Stimulated activated CD4-positive, alpha-beta T cell treated with anti-CD3 and anti-CD28 coated beads, TNF-alpha, amount 100 ng/mL, for 1 hour (primary cell): ENCODE results near the gene PNP.
"Not testable (repeated sequence)": the region's sequence is repeated elsewhere in the genome, so short reads cannot be mapped to it uniquely, and the experiment has no call there.

Experiments used
- DNase-seq, 3 donors: peaks; one replicate each; pipeline ENCODE4 v3.0.0-alpha.2; 2020; ENCODE audit warnings: low read depth in 3 of 3, low spot score in 1 of 3

The PNP gene

DNA sequence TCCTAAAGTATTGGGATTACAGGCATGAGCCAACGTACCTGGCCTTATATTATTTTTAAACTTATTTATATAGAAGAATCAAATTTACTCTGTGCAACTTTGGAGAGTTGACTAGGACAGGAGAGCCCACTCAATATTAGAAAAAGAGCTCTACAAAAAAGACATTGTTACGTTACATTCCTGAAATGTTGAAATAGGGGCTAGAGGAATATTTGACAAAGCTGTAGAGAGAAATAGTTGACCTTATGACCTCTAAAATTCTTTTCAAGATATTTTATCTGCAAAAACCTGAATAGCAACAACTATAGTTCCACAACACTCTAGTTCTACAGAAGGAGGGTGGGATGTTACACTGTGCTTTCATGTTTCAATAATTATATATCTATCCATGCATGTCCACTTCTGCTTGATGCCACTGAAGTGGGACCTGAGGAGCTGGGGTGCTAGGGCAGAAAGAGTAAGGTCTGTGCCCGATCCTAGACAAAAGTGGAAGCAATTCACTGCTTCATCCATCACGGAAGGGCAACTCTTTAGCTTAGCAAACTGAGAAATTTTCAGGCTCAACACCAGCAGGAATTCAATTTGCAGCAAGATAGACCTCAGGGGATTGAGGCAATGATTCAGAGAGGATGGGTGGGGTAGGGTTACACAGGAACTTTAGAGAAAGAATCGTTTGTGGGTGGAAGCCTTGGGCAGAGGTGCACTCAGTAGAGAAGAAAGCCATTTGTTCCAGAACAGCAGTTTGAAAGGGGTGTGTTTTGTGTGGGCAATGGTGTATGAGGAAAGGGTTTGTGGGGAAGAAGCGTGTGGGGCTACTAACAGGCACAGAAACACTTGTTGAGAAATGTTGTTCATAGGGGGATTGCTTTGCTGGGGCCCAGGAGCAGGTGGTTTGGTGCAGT is 20.1 kb downstream of the PNP start:
- DNase-seq, result no peak

DNA sequence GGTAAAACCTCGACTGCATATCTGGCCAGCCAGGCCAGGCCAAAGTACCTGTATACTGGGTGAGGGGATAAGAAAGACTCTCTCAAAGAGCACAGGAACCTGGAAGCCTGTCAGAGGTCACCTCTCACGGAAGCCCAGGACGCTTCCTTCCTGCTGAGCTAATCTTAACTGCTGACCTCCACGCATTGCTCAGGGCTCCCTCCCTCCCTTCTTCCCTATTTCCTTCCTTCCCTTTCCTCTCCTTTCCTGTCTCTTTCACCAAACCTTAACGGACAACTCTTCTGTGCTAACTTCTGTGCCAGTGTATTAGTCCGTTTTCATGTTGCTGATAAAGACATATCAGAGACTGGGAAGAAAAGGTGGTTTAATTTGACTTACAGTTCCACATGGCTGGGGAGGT is 21.4 kb downstream of the PNP start:
- no peak for DNase-seq

- no peak for DNase-seq
Observed at GRCh38 chr14:20492486-20492885, 23.3 kb downstream of the PNP start.

DNA sequence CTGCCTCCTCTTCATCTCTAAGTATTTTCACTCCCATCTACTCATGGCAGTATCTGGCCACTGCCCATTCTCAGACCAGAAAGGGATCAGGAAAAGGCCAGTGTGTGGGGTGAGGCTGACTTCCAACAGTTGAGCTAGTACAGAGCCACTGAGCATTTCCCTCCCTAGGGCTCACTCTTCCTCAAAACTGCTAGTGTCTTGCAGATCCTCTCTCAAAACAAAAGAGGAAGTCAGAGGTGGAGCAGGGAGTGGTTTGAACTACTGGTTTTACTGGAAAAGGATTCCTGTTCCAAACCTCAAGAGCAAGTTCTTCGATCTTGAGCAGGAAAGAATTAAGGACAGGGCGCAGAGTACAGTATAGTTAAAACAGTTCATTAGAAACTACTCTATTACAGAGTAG is 24.4 kb downstream of the PNP start:
- no peak for DNase-seq

DNA sequence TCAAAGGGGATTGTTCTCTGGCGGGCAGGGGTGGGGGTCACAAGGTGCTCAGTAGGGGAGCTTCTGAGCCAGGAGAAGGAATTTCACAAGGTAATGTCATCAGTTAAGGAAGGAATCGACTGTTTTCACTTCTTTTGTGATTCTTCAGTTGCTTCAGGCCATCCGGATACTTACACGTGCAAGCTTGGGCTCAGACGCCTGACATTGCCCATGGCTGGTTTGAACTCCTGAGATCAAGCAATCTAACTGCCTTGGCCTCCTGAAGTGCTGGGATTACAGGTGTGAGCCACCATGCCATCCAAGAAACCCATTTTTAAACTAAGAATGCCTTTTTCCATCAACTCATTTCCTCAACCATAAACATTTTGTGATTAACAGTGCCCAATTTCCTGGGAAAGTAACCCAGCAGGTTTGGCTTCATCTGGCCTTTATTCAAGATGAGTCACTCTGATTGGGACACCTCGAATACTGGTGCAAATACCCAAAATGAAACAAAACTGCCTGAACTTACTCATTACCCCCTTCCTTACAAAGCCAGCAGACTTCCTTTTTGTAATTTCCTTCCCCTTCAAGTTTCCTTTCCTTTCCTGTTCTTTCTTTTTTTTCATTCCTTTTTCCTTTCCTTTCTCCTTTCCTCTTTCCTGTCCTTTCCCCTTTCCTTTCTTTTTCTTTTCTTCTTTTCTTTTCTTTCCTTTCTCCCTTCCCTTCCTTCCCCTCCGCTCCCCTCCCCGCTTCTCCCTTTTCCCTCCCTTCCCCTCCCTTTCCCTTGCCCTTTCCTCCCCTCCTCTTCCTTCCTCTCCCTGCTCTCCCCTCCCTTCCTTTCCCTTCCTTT is 25.9 kb downstream of the PNP start:
- no peak for DNase-seq

DNA sequence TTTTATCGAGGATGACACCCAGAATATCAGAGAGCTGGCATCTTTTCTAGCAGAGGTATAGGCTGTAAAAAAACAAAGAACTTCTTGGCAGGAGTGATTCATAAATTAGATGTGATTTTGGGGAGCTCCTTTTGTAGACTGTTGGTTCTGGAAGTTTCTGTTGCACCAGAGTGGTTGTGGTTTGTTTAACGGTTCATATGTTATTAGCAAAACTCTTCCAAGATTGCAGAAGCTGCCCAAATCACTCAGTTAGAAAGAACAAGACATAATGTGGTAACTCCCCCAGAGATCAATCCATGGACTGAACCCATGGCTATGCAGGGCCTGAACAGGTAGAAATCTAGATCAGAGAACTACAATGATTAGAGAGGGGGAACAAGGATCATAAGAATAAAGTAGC is 29.4 kb downstream of the PNP start:
- no peak for DNase-seq

- DNase-seq, result no peak
Observed at GRCh38 chr14:20499108-20499507, 29.9 kb downstream of the PNP start.

GRCh38 chr14:20499881-20500280 is 30.7 kb downstream of the PNP start:
- DNase-seq, result no peak

- DNase-seq, result no peak
Observed at GRCh38 chr14:20501346-20501745, 32.1 kb downstream of the PNP start.

- DNase-seq, result no peak
Observed at GRCh38 chr14:20503898-20504297, 34.7 kb downstream of the PNP start.

- DNase-seq, result not testable (repeated sequence)
Observed at GRCh38 chr14:20506276-20506675, 37.1 kb downstream of the PNP start.

DNA sequence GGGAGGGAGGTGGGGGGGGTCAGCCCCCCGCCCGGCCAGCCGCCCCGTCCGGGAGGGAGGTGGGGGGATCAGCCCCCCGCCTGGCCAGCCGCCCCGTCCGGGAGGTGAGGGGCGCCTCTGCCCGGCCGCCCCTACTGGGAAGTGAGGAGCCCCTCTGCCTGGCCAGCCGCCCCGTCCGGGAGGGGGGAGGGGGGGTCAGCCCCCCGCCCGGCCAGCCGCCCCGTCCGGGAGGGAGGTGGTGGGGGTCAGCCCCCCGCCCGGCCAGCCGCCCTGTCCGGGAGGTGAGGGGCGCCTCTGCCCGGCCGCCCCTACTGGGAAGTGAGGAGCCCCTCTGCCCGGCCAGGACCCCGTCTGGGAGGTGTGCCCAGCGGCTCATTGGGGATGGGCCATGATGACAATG is 37.5 kb downstream of the PNP start:
- not testable (repeated sequence) for DNase-seq

GRCh38 chr14:20507537-20507936 is 38.3 kb downstream of the PNP start:
- not testable (repeated sequence) for DNase-seq

GRCh38 chr14:20508367-20508766 is 39.2 kb downstream of the PNP start:
- DNase-seq, result no peak

DNA sequence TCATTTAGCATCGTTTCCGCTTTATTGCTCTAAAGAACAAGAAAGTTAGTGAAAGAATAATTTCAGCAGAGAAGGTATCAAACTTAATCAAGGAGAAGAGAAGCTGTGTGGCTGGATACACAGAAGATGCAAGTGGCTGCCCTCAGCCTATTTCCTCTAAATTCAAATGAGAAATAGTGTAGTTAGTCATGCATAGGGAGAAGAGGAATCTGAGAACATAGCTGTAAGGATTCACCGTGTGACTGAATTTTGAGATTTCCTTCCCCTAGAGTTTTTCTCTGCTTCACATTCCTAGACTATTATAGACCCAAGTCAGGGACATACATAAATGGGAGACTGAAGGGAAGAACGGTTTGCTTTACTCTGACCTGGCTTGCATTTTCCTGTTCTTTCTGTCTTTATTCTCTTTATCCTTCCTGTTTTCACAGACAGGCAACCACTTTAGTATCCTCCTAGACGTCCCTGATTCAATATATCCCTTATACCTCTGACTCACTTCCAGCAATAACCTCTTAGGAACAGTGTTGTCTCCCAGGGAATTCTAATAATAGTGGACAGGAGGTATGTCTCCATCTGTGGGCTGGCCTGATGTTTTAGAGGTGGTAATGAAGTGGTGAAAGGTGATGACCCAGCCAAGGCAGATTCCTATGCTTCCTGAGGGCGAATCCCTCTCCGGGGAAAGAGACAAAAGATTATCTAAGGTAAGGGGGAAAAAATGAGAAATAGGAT is 43.1 kb downstream of the PNP start:
- no peak for DNase-seq

GRCh38 chr14:20515846-20516245 is 46.6 kb downstream of the PNP start:
- DNase-seq, result no peak

- no peak for DNase-seq
Observed at GRCh38 chr14:20516921-20517320, 47.7 kb downstream of the PNP start.

GRCh38 chr14:20522332-20522731 is 53.1 kb downstream of the PNP start:
- no peak for DNase-seq

GRCh38 chr14:20524027-20524426 is 54.8 kb downstream of the PNP start:
- DNase-seq, result no peak
